HG03039 (cell line): ENCODE measurements around the gene TAS2R1.

Source experiments
- ATAC-seq: cut with Tn5 transposase; IDR thresholded peaks from one replicate; pipeline ENCODE4 v1.9.1; 2021; ENCODE audit warnings: mild to moderate bottlenecking, moderate library complexity; ENCODE audit not compliant: unreplicated experiment

TAS2R1 gene

GRCh38 chr5:9589049-9589835 is 40.9 kb downstream of the TAS2R1 start:
- no peak for ATAC-seq

- ATAC-seq = no peak
These were observed 41.9 kb downstream of the TAS2R1 start for GRCh38 chr5:9588254-9588653.

GRCh38 chr5:9587135-9587534 is 43.0 kb downstream of the TAS2R1 start:
- ATAC-seq = no peak

GRCh38 chr5:9582406-9582805 is 47.7 kb downstream of the TAS2R1 start:
- no peak for ATAC-seq
